GM19025 (cell line): ENCODE measurements around the gene NKAIN2.
"Not testable (repeated sequence)": the region's sequence is repeated elsewhere in the genome, so short reads cannot be mapped to it uniquely, and the experiment has no call there.

ENCODE experiments used
- ATAC-seq: cut with Tn5 transposase; IDR thresholded peaks from one replicate; pipeline ENCODE4 v1.9.1; 2021; ENCODE audit warnings: mild to moderate bottlenecking, low read depth, moderate library complexity; ENCODE audit not compliant: unreplicated experiment

The NKAIN2 gene

GRCh38 chr6:124659427-124659826, 855.8 kb downstream of the NKAIN2 start:
- ATAC-seq = no peak

DNA sequence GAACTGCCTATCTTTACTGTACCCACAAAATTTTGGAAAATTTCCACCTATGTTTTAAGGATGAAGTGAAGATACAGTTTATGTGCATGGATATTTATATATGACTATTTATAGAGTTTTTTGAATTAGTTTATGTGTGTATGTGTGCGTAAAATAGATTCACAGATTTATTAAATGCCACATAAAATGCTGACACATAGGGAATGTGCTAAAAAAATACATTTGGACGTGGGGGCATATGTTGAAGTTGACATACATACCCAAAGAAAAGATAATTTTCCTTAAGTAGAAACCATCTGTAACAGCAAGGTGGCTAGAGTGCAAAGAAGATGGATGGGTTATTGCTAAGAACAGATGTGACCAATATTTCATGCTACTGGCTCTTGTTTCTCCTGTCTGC, 856.5 kb downstream of the NKAIN2 start:
- no peak for ATAC-seq

GRCh38 chr6:124661097-124661661, 857.5 kb downstream of the NKAIN2 start:
- ATAC-seq = no peak

DNA sequence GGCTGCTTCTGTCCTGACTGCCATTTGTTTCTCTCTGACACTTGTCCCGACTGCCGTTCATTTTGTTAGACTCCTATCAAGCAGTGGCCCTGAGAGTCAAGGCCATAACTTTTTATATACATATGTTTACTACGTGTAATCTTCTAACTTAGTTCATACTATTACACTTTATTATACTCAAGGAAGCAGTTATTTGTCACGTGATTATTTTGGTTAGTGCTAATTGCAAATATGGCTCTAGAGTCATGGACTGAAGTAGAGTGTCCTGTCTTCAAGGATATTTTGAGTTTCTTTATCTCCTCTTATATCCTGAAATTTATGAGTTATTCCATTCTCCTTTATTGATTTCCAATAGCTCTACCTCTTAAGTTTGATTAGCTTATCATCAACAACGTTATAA, 864.4 kb downstream of the NKAIN2 start:
- no peak for ATAC-seq

- no peak for ATAC-seq
These were observed 866.2 kb downstream of the NKAIN2 start for GRCh38 chr6:124669713-124670480.

GRCh38 chr6:124670801-124671200, 867.1 kb downstream of the NKAIN2 start:
- no peak for ATAC-seq

DNA sequence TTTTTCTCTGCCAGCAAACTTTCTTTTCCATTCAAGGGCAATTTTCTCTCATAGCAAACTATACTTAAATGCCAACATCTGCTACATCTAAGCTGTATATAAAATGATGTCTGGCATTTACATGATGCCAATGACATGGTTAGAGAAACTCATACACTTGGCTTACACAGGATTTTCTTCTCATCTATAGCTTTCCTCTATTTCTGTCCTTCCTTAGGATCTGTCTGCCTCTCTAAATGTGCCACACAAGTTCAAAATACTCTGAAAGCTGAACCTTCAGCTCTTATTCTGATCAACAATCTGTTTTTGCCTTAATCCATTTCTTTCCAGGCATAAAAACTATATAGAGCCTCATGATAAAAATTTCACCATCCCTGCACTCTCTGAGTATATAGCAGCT, 867.7 kb downstream of the NKAIN2 start:
- ATAC-seq = no peak

DNA sequence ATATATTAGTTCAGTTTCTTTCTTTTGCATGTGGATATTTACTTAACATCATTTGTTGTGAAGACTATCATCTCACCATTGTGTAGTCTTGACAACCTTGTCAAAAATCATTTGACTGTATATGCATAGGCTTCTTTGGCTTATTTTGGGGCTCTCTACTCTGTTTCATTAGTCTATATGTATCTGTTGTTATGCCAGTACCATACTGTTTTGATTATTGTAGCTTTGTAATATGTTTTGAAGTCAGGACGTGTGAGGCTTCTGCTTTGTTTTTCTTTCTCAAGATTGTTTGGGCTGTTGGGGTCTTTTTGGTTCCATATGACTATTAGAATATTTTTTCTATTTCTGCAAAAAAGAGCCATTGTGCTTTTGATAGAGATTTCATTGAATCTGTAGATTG, 870.4 kb downstream of the NKAIN2 start:
- no peak for ATAC-seq

GRCh38 chr6:124676033-124676432, 872.4 kb downstream of the NKAIN2 start:
- ATAC-seq = no peak

DNA sequence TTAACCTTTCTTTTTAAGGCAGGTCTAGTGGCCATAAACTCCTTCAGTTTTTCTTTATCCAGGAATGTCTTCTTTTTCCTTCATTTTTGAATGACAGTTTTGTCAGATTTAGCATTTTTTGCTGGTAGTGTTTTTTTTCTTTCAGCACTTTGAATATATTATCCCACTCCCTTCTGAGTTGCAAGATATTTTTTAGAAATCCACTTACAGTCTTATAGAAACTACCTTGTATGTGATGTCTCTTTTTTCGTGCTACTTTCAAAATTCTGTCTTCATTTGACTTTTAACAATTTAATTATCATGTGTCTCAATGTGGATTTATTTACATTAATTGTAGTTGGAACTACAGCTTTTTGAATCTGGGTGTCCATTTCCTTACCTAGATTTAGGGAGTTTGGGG, 874.2 kb downstream of the NKAIN2 start:
- ATAC-seq = no peak

GRCh38 chr6:124679387-124679786, 875.7 kb downstream of the NKAIN2 start:
- ATAC-seq = no peak

GRCh38 chr6:124682751-124683150, 879.1 kb downstream of the NKAIN2 start:
- no peak for ATAC-seq

DNA sequence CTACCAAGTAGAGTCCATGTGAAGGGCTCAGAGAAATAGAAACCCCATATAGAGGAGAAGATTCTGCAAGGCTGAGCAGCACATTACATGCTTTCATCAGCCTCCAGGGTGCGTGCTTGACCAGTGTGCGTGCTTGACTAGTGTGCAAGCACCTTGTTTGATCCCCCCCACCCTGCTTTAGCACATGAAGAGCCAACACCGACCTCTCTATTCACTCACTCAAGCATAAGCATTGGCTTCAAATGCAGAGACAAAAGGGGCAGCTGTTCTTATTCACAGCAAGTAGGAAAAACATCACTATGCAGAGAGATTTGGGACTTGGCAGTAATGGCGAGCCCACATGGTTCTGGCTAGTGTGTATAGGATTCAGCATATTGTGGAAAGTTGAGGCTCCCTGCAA, 879.8 kb downstream of the NKAIN2 start:
- ATAC-seq = no peak

DNA sequence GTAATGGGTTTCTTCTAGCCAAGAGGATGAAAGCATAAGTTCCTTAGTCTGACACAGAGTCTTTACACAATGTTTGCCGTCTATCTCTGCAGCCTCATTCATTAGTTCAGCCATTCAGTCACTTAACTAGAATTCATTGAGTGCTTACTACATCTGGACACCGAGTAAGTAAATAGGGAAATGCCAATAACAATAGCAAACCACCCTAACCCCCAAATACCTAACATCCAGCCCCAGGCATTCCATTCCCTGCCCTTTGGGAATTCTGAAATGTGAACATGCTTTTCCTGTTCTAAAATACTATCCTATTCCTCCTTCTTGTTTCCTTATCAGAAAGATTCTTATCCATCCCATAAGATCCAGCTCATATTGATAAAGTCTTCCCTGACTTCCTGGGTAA, 881.0 kb downstream of the NKAIN2 start:
- ATAC-seq = no peak

DNA sequence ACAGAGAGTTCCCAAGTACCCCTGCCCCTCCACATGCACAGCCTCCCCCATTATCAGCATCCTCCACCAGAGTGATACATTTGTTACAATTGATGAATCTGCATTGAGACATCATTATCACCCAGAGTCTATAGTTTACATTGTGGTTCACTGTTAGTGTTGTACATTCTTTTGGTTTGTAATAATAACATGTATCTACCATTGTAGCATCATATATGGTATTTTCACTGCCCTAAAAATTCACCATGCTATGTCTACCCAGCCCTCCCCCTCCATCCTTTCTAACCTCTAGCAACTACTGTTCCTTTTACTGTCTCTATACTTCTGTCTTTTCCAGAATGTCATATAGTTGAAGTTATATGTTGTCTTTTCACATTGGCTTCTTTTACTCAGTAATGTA, 884.7 kb downstream of the NKAIN2 start:
- ATAC-seq = no peak

DNA sequence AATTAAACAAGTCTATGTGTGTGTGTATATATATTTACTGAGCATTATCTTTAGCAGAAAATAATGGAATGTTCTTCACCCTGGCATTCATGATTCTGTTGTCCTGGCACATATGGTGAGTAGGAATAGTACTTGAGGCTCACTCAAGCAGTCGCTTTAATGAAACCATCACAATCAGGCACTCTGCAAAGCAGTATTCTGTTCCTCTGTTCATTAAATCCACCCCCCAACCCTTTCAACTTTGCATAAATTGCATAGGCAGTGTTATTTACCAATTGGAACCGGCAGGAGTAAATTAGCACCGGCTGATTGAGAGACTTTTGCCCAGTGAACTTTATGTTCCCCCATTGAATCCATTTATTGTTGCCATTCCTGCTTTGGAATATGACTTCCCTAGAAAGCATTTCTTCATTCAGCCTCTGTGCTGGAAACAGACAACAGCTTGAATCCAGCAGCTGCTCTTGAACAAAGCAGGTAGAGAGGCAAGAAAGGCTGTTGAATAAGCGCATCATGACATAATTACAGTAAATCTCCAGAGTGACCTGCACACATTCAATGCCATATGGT, 890.6 kb downstream of the NKAIN2 start:
- no peak for ATAC-seq

- no peak for ATAC-seq
These were observed 895.4 kb downstream of the NKAIN2 start for GRCh38 chr6:124699038-124699437.

DNA sequence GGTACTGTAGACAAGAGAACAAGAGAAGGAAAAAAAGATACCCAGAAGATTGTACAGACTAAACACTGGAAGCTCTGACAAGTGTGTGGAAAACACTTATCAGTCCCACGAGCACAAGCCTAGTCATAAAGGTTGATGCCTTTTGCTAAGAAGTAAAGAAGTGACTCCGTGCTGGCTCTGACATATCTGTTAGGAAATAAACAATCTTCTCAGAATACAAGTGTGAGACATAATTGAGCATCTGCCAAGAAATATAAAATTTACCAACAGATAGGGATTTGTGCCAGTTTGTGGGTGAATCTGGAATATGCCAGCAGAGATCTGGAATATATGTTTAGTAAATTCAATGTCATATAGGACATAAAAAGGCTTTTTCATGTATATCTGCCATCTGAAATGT, 899.9 kb downstream of the NKAIN2 start:
- no peak for ATAC-seq

- not testable (repeated sequence) for ATAC-seq
These were observed 908.9 kb downstream of the NKAIN2 start for GRCh38 chr6:124712532-124712931.

DNA sequence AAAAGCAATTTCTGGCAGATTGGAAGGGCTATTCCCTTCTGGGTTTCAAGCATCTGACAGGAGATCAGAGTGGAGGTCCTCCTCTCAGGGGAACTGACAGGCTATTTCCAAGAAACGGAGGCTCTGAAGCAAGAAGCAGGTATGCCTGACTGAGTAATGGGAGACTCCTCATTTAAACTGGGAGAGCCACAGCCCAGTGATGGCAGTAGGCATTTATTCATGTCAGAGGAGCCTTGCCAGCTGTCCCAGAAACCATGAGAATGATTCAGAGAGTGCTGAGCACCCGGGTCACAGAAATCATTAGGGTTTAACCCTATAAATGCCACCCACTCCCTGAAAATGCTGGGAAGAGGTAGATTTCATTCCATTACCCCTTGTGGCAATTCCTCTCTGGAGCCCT, 911.1 kb downstream of the NKAIN2 start:
- ATAC-seq = no peak

GRCh38 chr6:124719913-124720312, 916.2 kb downstream of the NKAIN2 start:
- no peak for ATAC-seq

DNA sequence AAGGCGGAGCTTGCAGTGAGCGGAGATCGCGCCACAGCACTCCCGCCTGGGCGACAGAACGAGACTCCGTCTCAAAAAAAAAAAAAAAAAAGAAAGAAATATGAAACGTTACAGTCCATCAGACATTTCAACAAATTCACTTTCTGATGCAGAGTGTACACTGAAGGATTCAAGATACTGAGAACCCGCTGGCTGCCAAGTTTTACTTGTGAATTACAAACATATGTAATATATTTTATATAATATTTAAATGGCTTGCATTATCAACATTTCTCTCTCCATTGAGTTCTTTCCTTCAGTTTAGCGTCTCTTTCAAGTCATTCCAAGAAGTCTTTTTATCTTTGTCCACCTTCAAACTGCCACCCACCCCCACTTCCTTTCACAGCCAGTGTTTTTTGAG, 917.7 kb downstream of the NKAIN2 start:
- ATAC-seq = no peak
